HG02571 (cell line): Measurements from ENCODE around the gene CXCR6.

Experiments used
- ATAC-seq: cut with Tn5 transposase; IDR thresholded peaks from one replicate; pipeline ENCODE4 v1.9.1; 2021; ENCODE audit warnings: mild to moderate bottlenecking, moderate library complexity; ENCODE audit not compliant: unreplicated experiment

Gene CXCR6

DNA sequence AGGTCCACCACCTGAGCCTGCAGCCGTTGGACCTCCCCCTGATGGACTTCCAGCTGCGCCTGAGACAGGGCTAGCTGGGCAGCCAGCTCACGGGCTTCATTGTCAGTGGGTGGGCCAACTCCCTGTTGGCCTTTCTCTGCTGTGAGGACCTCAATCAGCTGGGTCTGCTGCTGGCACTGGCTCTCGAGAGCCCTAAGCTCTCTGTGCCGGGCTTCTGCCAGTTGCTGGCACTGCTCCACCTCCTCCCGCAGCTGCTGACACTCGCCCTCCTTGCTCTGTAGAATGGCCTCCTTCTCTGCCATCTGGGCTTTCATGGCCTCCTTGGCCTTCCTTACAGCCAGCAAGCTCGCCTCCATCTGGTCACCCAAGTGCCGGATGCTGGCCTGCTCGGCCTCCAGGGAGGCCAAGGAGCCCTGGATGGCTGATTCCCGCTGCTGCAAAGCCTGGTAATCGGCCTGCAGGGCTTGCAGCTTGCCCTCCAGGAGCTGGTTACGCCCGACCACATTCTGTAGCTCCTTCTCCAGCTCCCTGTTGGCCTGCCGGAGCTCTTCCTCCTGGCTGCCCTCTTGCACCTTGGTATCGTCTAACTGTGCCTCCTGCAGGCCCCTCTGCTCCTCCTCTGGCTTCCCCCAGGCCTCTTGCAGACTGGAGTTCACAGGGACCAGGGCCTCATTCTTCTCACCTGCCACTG lies 23.8 kb downstream of the CXCR6 start:
- no peak for ATAC-seq

DNA sequence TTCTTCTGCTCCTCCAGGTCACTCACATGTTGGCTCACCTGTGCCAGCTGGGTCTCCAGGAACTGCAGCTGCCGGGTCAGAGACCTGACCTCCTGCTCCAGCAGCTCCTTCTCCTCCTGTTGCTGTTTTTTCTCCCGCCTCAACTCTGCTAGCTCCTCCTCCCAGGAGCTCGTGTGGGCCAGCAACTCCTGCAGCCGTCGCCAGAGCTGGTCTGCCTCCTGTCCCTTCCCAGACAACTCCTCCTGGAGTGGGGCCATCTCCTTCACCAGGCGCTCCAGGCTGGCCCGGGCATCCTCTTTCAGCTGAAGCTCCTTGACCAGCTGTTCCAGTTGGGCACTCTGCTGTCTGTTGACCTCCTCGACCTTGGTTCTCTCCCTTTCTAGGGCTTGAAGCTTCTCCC lies 24.5 kb downstream of the CXCR6 start:
- ATAC-seq, result no peak

DNA sequence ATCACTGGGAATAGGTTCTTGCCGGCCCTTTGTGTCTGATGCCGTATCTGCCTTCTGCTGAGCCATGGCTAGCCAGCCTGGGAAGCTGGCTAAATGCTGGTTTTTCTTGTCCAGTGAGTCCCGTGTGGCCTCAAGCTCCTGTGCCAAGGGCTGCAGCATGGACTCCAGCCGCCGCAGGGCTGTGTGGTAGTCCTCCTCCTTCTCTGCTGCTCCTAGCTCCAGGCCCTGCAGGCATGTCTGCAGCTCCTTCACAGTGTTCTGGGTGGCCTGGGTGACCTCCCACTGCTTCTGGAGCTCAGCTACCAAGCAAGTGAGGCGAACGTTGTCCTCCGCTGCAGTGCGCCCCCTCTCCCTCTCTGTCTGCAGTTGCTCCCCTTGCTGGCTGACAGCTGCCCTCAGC lies 24.9 kb downstream of the CXCR6 start:
- no peak for ATAC-seq

DNA sequence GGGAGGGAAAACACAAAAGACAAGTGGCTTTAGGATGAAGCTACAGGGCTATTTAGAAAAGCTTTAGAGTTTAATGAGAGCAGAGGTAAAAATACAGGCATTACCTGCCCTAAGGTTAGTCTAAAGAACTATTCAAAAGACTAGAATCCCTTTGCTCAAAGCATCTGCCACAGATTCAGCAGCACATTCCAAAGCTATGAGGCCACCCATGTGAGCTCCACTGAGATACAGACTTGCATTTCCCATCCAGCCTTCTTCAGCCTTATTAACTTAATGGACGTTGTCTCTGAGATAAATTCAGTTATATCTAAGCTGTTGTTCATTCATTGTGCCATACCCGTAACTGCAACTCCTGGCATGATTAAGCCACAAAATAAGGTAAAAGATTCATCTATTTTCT lies 25.4 kb downstream of the CXCR6 start:
- ATAC-seq, result no peak

DNA sequence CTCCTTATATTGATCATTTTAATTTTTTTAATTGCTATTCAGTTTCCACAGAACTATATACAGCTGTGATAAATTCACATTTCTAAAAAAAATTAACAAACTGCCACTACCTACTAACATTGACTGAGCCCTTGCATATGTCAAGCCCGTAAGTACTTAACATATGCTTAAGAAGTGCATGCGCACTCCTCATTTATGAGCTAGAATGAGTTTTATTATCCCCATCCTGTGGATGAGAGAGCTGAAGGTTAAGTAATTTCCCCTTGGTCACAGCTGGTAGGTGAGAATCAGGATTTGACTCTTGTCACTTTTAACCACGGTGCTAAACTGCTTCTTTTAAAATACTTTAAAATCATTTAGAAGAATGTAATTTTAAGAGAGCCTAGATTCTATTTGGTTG lies 25.9 kb downstream of the CXCR6 start:
- ATAC-seq, result no peak

DNA sequence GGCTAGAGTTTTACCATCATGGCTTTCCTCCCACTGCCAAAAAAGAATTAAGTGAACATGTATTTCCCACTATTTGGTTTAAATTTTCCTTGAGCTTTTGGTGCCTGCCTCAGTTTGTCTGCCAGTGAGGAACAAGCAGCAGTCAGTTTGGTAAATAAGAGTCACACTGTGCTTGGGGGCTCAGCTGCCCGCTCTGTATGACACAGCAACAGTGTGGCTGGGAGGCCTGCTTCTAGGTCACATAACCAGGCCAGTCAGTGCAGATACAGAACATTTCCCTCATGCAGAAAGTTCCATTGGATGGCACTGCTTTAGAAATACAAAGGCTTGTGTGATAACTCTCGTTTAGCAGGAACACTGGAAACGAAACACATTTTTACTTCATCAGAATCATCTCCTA lies 26.7 kb downstream of the CXCR6 start:
- ATAC-seq, result no peak

DNA sequence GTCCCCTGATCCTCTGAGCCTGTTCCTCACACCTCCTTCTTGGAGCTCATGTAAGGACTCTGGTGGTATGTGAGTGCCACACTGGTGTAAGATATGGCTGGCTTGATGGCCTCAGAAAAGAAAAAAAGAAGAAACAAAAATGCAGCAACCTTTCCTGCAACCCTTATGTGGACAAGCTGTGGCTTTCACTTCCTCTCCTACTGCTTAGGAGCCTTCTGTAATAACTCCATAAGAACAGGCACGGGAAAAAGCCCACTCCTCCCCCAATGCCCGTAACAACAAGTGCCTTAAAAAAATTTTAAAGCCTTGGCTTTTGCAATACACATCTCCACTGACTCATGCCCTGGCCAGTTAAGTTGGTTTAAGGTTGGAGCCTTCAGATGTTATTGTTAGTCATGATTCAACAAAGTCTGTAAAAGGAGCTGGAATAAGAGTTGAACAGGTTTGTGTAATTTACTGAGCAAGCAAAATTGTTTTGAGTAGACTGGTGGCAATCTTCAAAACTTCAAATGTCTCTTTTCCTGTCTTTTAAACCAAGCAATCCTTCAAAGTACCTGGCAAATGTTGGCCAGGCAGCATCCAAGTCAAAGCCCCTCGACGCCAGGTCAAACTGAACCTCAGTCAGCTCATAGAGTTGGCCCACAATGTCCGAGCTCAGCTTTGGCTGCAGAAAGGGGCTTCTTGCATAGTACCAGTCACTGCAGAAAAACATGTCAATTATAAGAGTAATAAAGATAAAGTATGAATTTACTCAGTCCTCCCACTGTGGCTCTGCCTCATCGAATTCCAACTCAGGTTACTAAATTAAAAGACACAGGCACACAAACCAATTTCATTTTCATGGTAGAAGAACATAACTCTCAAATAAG lies 29.5 kb downstream of the CXCR6 start:
- no peak for ATAC-seq

DNA sequence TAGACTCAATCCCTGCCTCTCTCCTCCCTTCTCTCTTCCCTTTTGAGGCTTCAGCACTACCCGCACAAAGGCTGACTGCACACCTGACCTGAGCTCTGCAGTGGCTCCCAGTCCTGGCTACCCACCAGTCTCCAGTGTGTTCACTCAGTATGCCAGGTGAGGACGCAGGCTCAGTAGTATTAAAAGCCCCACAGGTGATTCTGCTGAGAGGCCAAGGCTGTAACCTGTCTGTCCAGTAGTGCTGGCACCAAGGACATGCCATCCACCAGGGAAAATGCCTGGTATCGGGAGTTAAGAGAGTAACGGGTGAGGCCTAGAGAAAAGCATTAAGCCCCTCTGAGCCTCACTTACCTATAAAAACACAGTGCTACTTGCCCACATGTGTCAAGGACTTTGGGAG lies 31.4 kb downstream of the CXCR6 start:
- ATAC-seq, result no peak

DNA sequence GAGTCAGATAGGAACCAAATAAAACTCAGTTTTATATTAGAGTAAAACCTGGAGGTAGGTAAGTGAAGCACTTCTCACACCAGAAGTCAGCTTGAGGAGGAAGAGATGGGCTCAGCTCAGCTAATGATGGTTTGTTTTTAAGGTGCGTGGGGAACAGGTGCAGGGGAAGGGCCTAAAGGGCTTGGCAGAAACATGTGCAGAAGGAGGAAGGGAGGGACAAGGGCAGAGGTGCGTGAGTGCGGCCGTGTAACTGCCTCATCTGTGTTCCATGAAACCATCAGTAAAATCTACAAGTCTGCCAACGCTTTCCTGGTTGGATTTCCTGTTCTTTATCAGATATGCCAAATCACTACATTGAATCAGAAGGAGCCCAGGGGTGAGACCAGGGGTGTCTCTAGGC lies 32.4 kb downstream of the CXCR6 start:
- ATAC-seq, result no peak

DNA sequence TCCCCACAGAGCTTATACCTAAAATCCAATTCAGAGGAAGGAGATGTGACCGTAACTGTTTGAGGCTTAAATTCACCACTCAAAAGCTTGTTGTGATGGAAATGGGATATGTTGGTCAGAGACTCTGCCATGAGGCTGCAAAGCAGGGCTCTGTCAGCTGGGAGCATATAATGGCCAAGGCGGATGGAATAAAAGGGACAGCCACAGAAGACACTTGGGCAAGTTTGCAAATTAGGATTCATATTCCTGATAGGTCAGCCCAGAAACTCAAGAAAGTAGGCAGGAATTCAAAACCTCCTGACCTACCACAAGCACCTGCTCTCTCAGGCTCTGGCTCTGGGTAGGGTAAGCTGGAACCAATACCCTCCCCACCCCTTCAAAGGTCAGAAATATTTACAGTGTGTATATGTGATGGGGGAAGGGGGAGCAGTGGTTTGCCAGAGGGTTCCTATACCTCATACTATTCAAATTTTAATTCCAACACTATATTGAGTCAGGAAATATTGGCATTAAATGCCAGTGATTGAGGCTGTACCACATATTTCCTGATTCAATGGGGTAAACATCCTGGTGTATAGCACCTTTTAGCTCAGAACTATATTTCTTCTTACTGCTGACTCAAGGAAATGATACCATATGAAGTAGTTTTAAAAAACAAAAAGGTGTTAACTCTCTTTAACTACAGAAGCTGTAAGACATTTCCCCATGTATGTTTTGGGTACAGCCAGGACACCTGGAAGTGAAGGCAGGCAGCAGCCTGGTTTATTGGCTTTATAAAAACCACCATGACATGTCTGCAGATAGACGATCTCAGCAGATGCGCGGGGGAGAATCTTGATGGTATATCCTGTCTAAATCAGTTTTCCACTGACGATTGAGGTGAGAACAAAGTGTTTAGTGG lies 33.2 kb downstream of the CXCR6 start:
- no peak for ATAC-seq

DNA sequence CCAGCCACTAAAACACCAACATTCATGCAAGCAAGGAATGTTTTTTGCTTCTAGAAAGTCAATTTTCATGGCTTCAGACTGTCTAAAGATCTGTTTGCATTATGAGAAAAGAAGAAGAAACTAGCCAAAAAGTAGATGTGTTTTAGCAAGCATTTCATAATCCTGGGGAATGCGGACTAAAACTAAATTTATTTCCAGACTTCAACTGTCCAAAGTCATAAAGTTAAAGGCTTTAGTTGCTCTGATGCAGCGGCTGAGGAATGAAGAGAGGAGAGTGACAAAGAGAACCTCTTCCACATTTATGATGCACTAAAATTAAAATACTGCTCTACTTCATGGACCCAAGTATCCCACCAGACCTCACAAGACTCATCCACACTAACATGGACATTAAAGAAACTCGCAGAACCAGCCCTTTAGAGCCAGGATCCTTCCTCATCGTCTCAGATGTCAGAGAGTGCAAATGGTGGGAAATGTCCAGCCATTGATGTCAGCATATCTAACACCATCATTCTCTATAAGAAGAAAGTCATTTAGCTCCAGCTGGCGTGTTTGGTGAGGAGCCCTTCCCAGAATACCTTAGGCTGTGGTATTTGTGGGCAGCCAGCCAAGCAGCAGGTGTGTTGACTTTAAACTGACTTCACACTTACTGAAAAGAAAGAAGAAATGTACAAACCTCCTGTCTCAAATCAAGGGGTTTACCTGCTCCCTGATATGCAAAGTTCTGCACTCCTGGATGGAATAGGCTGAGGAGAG lies 34.9 kb downstream of the CXCR6 start:
- no peak for ATAC-seq

DNA sequence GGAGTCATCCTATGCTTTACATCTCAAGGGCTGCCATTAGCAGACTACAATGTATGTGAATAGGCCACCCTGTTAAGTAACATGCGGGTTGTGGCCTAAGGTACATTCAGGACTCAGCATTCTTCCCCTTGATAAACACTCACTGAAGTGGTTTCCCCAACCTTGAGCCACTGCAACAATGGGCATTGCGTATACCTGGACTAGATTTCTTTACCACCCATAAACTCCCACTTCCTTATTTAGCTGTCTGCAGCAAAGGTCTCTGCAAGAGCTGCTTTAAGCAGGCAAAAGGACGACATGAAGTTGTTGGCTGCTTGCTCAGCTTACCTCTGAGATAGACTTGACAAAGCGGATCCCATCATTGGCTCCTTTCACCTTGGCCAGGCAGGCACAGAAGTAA lies 36.1 kb downstream of the CXCR6 start:
- no peak for ATAC-seq

DNA sequence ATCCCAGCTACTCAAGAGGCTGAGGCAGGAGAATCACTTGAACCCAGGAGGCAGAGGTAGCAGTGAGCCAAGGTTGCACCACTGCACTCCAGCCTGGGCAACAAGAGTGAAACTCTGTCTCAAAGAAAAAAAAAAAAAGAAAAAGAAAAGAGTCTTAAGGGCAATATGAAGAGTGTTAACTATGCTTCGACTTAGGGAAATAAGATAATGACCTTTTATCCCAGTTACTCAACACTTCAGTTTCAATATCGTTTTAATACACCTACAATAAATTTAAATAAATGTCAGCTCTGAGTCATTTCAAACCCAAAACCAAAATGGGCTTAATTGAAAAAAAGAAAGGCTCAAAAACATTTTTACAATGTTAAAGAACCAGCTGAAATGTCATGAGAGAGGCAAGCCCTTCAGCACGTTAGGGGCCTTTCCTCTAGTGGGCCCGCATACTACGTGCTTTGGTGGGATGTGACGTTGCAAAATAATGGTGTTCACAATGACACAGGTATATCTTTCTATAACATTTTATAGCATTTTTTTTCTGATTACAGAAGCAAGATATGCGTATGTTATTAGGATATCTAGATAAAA lies 37.1 kb downstream of the CXCR6 start:
- ATAC-seq, result no peak

DNA sequence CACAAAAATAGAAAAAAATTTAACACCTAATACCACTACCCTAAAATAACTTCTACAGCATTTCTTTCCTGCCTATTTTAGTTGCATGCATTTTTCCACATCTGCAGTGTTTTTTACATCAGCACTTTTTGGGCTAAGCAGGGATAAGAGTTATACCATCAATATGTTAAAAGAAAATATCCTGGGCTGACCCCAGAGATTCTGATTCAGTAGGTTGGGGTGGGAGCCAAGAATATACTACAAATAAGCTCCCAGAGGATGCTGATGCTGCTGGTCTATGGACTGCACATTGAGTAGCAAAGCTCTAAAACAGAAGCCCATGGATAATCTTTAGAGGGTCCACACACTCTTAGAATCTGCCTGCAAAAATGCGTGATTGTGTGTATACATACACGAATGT lies 37.6 kb downstream of the CXCR6 start:
- no peak for ATAC-seq

DNA sequence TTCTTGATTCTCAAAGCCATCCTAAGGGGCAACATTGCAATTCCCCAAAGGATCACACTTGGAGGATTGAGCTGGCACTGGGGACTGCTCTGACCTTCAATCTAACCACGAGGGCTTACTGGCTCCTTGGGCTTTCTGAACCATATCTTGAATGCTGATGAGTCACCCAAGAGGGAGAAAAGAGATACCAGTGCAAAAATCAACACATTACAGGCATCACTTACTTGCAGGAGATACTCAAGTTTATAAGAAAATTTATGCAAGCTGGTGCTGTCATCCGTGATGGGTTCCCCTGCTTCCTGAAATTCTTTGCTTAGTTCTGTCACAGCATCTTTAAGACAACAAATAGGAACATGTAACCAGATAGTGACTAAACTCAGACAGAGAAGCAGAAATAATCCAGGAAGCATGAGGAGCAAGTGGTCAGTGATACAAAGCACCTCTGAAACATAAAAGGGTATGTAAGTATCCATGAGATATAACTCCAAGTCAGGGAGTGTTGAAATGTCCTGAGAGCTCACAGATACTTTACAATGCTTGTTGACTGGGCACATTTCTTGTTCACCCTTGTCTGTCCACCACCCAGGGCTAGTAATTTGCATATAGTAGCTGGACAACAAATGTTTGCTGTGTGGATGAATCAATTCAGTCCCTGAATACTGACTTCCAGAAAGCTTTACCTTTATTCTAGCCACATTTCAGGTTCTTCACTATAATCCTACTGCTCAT lies 38.2 kb downstream of the CXCR6 start:
- ATAC-seq, result no peak

DNA sequence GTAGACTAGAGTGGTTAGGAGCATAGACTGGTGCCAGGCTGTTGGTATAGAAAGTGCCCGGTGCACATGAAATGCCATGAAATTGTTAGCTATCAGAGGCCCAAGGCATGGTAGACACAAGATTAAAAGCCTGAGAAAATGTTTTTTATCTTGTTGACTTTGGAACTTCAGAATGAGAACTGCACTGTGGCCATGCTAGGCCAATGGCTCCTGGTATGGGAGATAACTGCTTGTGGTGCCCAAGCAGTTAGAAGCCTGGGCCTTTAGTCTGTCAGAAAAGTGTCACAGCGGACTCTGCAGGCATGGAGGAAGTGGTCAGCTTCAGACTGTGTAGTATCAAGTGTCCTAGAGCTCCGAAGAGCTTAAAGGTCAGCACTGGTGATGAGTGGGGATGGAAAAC lies 40.5 kb downstream of the CXCR6 start:
- ATAC-seq, result no peak

DNA sequence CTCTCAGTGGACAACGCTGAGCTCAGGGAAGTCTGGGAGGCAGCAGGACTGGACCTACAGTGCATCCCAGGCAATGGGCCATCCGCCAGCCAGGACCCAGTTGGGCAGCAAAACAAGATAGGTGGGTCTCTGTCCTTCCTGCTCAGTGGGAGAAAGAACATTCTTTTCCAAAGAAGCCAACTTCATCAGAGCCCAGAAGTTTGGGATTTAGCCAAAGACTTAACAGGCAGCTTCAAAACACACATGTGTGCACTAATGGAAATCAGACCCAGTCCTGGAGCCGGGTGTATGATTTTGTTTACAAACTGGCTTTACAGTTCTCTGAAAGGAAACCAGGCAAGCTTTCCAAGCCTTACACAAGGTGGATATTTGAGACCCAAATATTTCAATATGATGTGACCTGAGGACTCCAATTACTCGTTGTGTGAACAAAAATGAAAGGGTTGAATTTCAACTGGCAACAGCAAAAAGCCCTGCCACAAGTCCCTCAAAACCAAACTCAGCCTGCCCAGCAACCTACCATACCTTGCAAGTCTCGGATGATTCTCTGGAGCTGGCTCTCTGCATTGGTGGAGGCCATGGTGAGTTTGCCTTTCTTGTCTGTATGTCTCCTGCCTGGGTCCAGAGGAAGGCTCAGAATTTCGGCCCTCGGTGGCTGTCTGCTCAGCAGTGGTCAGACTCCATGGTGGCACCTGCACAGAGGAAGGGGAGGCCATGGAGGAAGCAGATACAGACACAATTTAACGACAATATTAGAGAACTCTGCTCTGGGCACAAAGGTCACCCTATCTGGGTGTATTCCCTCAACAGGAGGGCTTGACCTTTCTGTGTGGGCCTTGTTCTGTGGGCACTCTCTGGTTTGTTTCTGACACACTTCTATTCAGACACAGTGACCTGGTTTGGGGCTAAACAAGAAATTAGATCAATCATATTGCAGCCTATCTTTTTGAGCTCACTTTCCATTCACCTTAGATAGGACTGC lies 41.4 kb downstream of the CXCR6 start:
- no peak for ATAC-seq

DNA sequence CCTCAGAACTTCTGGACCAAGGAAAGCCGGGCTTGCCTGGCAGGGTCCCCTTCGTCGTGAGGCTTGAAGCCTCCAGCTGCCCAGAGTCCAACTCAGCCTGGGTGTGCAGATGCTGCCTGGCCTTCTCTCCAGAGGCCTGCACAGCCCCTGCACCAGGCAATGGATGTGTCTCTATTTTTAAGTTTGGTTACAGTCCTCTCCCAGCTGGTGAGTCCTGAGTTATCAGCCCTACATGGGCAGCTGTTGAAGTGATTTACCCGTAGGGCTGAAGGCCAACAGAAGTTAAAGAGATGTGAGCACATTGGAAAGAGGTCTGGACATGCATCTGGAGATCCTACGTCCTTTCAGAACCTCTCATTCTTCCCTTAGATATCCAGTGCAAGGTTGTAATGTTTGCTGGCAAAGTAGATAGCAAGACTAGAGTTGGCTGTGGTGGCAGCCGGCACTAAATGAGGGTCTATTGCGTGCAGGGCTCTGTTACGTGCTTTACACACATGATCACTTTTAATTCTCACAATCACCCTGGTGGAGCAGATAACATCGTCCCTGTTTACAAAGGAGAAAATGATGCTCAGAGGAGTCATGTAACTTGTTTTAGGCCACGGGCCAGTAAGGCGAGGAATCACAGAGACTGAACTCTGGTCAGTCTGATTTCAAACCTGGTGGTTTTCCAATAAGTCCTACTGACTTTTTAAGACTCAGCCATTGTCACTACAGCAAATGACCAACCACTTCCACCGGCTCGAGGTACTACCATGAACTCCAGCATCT lies 42.5 kb downstream of the CXCR6 start:
- ATAC-seq, result no peak
